HL-60 (cell line): Measurements from ENCODE around the gene MYO1E. TPM values are rescaled to one million over a fixed set of nuclear protein-coding genes. Genes with fewer than 3 reads are reported as not detected.

Source experiments
- DNase-seq, 2 experiments: peaks; one replicate each; pipeline ENCODE4 v3.0.0-alpha.2; 2010 to 2020; ENCODE audit warnings: low read depth in 1 of 2, low spot score in 1 of 2
- H3K27ac ChIP-seq: fragments of 250-450 bp; sonication (Bioruptor Pico); replicated peaks from 2 replicates; pipeline ENCODE4 v1.5.1; 2020; ENCODE audit warnings: mild to moderate bottlenecking, moderate library complexity
- H3K27me3 ChIP-seq: fragments of 250-450 bp; sonication (Bioruptor Pico); 2 replicates; pipeline ENCODE4 v1.5.1; 2021; ENCODE audit warnings: mild to moderate bottlenecking, moderate library complexity; ENCODE audit not compliant: insufficient read depth, poor library complexity, severe bottlenecking
- H3K4me3 ChIP-seq: replicated peaks from 2 replicates; pipeline ENCODE4 v1.5.1; 2011; ENCODE audit warnings: mild to moderate bottlenecking, control low read depth, low read length; ENCODE audit not compliant: insufficient read depth
- microRNA-seq: library from miRNA; unstranded; fragments of <30 nt; microRNA quantifications from one replicate; pipeline ENCODE4, GENCODE V29; 2018
- TF ChIP-seq, protein P1 (sequence below): IDR thresholded peaks from 2 replicates; pipeline ENCODE4 v1.6.1; 2012; ENCODE audit warnings: low read depth; ENCODE audit not compliant: insufficient replicate concordance

The MYO1E gene

DNA sequence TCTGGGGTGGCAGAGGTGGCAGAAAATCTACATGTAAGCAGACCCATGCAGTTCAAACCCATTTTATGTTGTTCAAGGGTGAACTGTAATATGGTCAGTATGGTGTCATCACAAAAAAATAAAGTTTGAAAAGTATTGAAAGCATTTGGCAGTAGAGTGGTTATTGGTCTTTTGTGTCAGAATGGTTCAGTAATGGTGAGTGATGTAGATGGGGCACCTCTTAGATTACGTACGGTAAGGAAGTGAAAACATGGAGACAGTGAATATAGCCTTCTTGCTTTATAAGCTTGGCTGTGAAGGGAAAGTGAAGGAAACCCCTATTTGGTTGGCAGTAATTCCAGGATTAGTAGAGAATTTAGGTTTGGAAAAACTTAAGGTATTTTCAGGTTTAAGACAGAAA, 284.9 kb downstream of the MYO1E start:
- TF ChIP-seq, protein P1, sequence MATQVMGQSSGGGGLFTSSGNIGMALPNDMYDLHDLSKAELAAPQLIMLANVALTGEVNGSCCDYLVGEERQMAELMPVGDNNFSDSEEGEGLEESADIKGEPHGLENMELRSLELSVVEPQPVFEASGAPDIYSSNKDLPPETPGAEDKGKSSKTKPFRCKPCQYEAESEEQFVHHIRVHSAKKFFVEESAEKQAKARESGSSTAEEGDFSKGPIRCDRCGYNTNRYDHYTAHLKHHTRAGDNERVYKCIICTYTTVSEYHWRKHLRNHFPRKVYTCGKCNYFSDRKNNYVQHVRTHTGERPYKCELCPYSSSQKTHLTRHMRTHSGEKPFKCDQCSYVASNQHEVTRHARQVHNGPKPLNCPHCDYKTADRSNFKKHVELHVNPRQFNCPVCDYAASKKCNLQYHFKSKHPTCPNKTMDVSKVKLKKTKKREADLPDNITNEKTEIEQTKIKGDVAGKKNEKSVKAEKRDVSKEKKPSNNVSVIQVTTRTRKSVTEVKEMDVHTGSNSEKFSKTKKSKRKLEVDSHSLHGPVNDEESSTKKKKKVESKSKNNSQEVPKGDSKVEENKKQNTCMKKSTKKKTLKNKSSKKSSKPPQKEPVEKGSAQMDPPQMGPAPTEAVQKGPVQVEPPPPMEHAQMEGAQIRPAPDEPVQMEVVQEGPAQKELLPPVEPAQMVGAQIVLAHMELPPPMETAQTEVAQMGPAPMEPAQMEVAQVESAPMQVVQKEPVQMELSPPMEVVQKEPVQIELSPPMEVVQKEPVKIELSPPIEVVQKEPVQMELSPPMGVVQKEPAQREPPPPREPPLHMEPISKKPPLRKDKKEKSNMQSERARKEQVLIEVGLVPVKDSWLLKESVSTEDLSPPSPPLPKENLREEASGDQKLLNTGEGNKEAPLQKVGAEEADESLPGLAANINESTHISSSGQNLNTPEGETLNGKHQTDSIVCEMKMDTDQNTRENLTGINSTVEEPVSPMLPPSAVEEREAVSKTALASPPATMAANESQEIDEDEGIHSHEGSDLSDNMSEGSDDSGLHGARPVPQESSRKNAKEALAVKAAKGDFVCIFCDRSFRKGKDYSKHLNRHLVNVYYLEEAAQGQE, result no peak
- H3K27me3 ChIP-seq, result no peaks in the 10 kb centered on the region
- no peak for DNase-seq
- H3K4me3 ChIP-seq, result no peak overlapping the region
- H3K27ac ChIP-seq, result no peak overlapping the region

Small RNA genes lying within 50 kb of the gene (microRNA-seq; reads per million reads assigned to microRNA genes)
- gene MIR2116, result not detected
